ENCODE results near the gene MUS81. TPM values are rescaled to one million over a fixed set of nuclear protein-coding genes. Genes with fewer than 3 reads are reported as not detected.

The MUS81 gene
- total and polyA plus RNA-seq, 2 of the 13 experiments (the other 11 are each of a cell fraction or from before 2014, with no cell fraction given) = 25.6 to 30.2 TPM

DNA sequence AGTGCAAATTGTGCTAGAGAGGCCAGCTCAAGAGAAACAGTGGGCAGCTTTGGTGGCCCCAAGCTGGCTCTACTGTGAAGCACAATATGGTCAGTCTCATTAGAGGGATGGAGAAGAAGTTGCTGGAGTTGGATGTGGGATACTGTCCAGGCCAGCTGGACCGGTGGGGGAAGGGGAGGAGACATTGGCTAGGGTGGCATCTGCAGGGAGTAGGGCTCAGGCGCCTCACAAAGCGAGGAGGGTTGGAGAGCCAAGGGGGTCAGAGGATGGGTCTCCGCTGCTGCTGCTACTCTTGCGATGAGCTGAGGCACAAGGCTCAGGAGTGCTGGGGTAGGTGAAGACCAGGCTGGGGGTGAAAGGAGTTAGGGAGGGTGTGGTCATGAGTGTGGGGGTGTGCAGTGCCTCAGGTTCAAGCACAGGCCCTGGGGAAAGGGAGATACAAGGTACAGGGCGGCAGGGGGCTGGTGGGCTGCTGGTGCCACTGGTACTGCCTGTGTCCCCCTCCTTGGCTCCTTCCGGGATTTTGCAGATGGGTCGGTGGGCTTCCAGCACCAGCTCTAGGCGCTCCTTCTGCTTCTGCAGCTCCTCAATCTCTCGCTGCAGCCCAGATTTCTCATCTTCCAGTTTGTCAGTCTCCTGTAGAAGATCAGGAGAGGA is 32.6 kb downstream of the MUS81 start:
- CTCF ChIA-PET (ENCODE audit: low intra/inter-chr PET ratio, low total read pairs) = interaction anchor here (6.9 kb wide), 1 partner anchor 97 kb away, joined by 63 read pairs; no protein-coding TSS in a partner anchor

DNA sequence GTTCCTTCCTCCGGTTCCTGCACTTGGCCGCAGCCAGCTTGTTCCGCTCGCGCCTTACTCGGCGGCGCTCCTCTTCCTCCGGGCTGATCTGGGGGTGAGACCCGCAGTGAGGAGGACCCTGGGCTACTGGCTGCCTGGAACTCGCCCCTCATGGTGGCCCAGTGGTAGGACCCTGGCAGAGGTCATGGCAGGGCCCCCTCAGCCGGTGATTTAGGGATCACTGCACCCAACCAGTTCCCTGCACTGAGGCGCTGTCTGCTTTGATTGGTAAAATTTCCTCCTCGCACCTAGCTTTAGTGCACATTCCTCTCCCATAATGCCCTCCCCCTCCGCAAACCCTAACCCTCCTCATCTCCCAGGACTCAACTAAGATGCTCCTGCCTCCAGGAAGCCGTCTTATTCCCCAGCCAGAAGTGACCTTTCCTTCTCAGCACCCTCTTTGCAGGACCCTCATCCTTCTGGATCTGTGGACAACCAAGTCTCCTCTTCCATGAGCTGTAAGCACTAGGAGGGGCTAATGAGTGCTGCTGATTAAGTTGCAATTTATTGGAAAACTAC is 33.9 kb downstream of the MUS81 start:
- Histone ChIP-seq H3K27me3 (ENCODE audit: control insufficient read depth in 1 of 2, insufficient read depth in 2 of 2, low read length in 2 of 2) (no peaks in the 10 kb centered on the region; a peak in 1 of 5 replicates), H3K79me2 (ENCODE audit: insufficient read depth, low read length) (peaks cover 37% of the 10 kb centered on the region), H3K4me2 (ENCODE audit: low read depth, low read length) (no peak overlapping the region), H3K36me3 (replicated peaks in 1 of 2; ENCODE audit: control insufficient read depth in 1 of 2, insufficient read depth in 2 of 2, low read length in 2 of 2) (peaks cover 8 to 18% of the 10 kb centered on the region in 2 experiments; a peak in 4 of 5 replicates), H3K9me3 (ENCODE audit: low read length) (no peaks in the 10 kb centered on the region), H3K9ac (ENCODE audit: insufficient read depth, low read depth, low read length) (no peak overlapping the region), H2AFZ (ENCODE audit: low read length) (no peak overlapping the region), H4K20me1 (ENCODE audit: insufficient read depth, low read length) (no peaks in the 10 kb centered on the region), H3K4me3 (replicated peaks in 1 of 3; ENCODE audit: insufficient read depth in 1 of 3, low read depth in 2 of 3, low read length in 3 of 3) (no peak overlapping the region), H3K27ac (ENCODE audit: extremely low read length, insufficient read depth, low read length) (peak overlapping the region; percentile 26), H3K4me1 (ENCODE audit: insufficient read depth, low read length) (peaks cover 55% of the 10 kb centered on the region)
- ChIA-PET POLR2A (interaction anchor here (1.6 to 6.8 kb wide), 2 partner anchors 6 to 16 kb away, joined by 7 to 95 read pairs; partner anchors contain the start of gene FOSL1), CTCF (ENCODE audit: low intra/inter-chr PET ratio, low total read pairs) (interaction anchor here (0.9 kb wide), 1 partner anchor 9 kb away, joined by 3 read pairs; no protein-coding TSS in a partner anchor)
- TF ChIP-seq AGO2 (optimal IDR thresholded peaks at IDR 0.05; ENCODE audit: low read depth, low read length) (peak; percentile 34), PAWR (CRISPR knock-in tag; IDR thresholded peaks at IDR 0.05; ENCODE audit: borderline replicate concordance) (no peak), AGO1 (IDR thresholded peaks at IDR 0.05; ENCODE audit: low read depth, low read length, poor library complexity, severe bottlenecking) (peak; percentile 52), RBFOX2 (IDR thresholded peaks at IDR 0.05; ENCODE audit: low read depth, low read length) (peak; percentile 48; the same call in 1 of the 2 replicates)
- TF ChIP-seq, protein P1, sequence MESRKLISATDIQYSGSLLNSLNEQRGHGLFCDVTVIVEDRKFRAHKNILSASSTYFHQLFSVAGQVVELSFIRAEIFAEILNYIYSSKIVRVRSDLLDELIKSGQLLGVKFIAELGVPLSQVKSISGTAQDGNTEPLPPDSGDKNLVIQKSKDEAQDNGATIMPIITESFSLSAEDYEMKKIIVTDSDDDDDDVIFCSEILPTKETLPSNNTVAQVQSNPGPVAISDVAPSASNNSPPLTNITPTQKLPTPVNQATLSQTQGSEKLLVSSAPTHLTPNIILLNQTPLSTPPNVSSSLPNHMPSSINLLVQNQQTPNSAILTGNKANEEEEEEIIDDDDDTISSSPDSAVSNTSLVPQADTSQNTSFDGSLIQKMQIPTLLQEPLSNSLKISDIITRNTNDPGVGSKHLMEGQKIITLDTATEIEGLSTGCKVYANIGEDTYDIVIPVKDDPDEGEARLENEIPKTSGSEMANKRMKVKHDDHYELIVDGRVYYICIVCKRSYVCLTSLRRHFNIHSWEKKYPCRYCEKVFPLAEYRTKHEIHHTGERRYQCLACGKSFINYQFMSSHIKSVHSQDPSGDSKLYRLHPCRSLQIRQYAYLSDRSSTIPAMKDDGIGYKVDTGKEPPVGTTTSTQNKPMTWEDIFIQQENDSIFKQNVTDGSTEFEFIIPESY (CRISPR knock-in tag; IDR thresholded peaks at IDR 0.05) = peak; percentile 21; the same call in 1 of the 2 replicates
- intact Hi-C loops (cut with micrococcal nuclease; ENCODE audit: unreplicated experiment) (no loop called here), in situ Hi-C loops (cut with HindIII; ENCODE audit: extremely low pct_ligation_motif_present, low pct_unique_long_range_greater_than_20kb) (no loop called here)
- FAIRE-seq (no peak), ATAC-seq (no peak), DNase-seq (ENCODE audit: low spot score) (no peak)
- WGBS (ENCODE audit: low lambda C conversion rate) = 96% methylated on average over 16 of the region's 16 CpGs
- BruUV-seq (replicated peaks) = no TSS peak

More for the DNA sequence above, 32.6 kb downstream of the MUS81 start:
- peaks cover 27% of the 10 kb centered on the region for H3K79me2 ChIP-seq (ENCODE audit: insufficient read depth, low read length)
- no peak overlapping the region for H2AFZ ChIP-seq (ENCODE audit: low read length)
- H3K9ac ChIP-seq (ENCODE audit: insufficient read depth, low read depth, low read length) = peak overlapping the region; percentile 90; the same call in 1 of the 2 replicates
- peaks cover 8 to 18% of the 10 kb centered on the region in 2 experiments; a peak in 4 of 5 replicates for H3K36me3 ChIP-seq (replicated peaks in 1 of 2; ENCODE audit: control insufficient read depth in 1 of 2, insufficient read depth in 2 of 2, low read length in 2 of 2)
- POLR2A ChIA-PET = interaction anchor here (1.5 to 7.6 kb wide), 7 partner anchors 8 to 72 kb away, joined by 4 to 95 read pairs (median 26); partner anchors contain the start of genes C11orf68, EFEMP2, FOSL1 and MUS81
- WGBS (ENCODE audit: low lambda C conversion rate) = 94% methylated on average over 10 of the region's 10 CpGs
- TF ChIP-seq SOX13 (IDR thresholded peaks at IDR 0.05) (no peak), SOX13 (CRISPR knock-in tag; conservative IDR thresholded peaks at IDR 0.05 in 1 of 2, IDR thresholded peaks at IDR 0.05 in 1 of 2) (no peak), ZNF678 (CRISPR knock-in tag; IDR thresholded peaks at IDR 0.05) (no peak), AGO2 (optimal IDR thresholded peaks at IDR 0.05; ENCODE audit: low read depth, low read length) (peak; percentile 45), ZC3H13 (CRISPR knock-in tag; IDR thresholded peaks at IDR 0.05) (peak; percentile 88), ZBTB38 (CRISPR knock-in tag; IDR thresholded peaks at IDR 0.05) (0 out of 2 replicates have a peak, but pooled peaks have one; percentile 3), POLR2A (IDR thresholded peaks at IDR 0.05; ENCODE audit: insufficient read depth in 1 of 2, low read depth in 2 of 2, low read length in 2 of 2) (0 out of 4 replicates have a peak, but pooled peaks of 1 of the 2 experiments have one; percentile 30), SMC3 (IDR thresholded peaks at IDR 0.05; ENCODE audit: low read length) (no peak), AKAP8 (CRISPR knock-in tag; IDR thresholded peaks at IDR 0.05) (peak; percentile 62; the same call in 1 of the 2 replicates), RAD51 (IDR thresholded peaks at IDR 0.05; ENCODE audit: borderline replicate concordance) (no peak)
- no peaks in the 10 kb centered on the region for H3K9me3 ChIP-seq (ENCODE audit: low read length)
- no TSS peak for BruUV-seq (replicated peaks)
- intact Hi-C loops (cut with micrococcal nuclease; ENCODE audit: unreplicated experiment) (no loop called here), in situ Hi-C loops (cut with HindIII; ENCODE audit: extremely low pct_ligation_motif_present, low pct_unique_long_range_greater_than_20kb) (no loop called here)
- peak overlapping the region; percentile 77 for H3K27ac ChIP-seq (ENCODE audit: extremely low read length, insufficient read depth, low read length)
- no peaks in the 10 kb centered on the region for H4K20me1 ChIP-seq (ENCODE audit: insufficient read depth, low read length)
- DNase-seq (ENCODE audit: low spot score) (no peak), ATAC-seq (no peak), FAIRE-seq (no peak)
- H3K4me3 ChIP-seq (replicated peaks in 1 of 3; ENCODE audit: insufficient read depth in 1 of 3, low read depth in 2 of 3, low read length in 3 of 3) = peak overlapping the region in 1 of 3 experiments; percentile 91; a peak in 1 of 6 replicates
- peaks cover 51% of the 10 kb centered on the region for H3K4me1 ChIP-seq (ENCODE audit: insufficient read depth, low read length)
- no peaks in the 10 kb centered on the region; a peak in 1 of 5 replicates for H3K27me3 ChIP-seq (ENCODE audit: control insufficient read depth in 1 of 2, insufficient read depth in 2 of 2, low read length in 2 of 2)
- peak overlapping the region; percentile 99 for H3K4me2 ChIP-seq (ENCODE audit: low read depth, low read length)

Measured in HepG2 (cell line).